Nephron (organoid): ENCODE data around the gene PGLYRP4.

ENCODE experiments used
- H3K27ac Mint-ChIP-seq, 3 experiments: 2 replicates each; pipeline ENCODE4 v1.8.0; 2020; ENCODE audit warnings: mixed read lengths in 3 of 3, mild to moderate bottlenecking in 2 of 3, moderate library complexity in 1 of 3
- H3K27me3 Mint-ChIP-seq: 2 replicates; pipeline ENCODE4 v1.8.0; 2021; ENCODE audit warnings: low read depth, mild to moderate bottlenecking, moderate library complexity, mixed read lengths
- H3K36me3 Mint-ChIP-seq: 2 replicates; pipeline ENCODE4 v1.8.0; 2020; ENCODE audit warnings: low read depth, mixed read lengths
- H3K4me1 Mint-ChIP-seq: 2 replicates; pipeline ENCODE4 v1.8.0; 2020; ENCODE audit warnings: mixed read lengths
- H3K4me3 Mint-ChIP-seq, 3 experiments: 2 replicates each; pipeline ENCODE4 v1.8.0; 2020; ENCODE audit warnings: mild to moderate bottlenecking in 3 of 3, mixed read lengths in 3 of 3, moderate library complexity in 2 of 3
- H3K9me3 Mint-ChIP-seq: 2 replicates; pipeline ENCODE4 v1.8.0; 2020; ENCODE audit warnings: mixed read lengths
- TF ChIP-seq, protein P1 (sequence below), 3 experiments: fragments of 200-600 bp; sonication (generic); IDR thresholded peaks; one replicate each; pipeline ENCODE4 v1.5.0; 2021; ENCODE audit warnings: antibody characterized with exemption in 3 of 3; ENCODE audit not compliant: unreplicated experiment in 3 of 3

Gene PGLYRP4

DNA sequence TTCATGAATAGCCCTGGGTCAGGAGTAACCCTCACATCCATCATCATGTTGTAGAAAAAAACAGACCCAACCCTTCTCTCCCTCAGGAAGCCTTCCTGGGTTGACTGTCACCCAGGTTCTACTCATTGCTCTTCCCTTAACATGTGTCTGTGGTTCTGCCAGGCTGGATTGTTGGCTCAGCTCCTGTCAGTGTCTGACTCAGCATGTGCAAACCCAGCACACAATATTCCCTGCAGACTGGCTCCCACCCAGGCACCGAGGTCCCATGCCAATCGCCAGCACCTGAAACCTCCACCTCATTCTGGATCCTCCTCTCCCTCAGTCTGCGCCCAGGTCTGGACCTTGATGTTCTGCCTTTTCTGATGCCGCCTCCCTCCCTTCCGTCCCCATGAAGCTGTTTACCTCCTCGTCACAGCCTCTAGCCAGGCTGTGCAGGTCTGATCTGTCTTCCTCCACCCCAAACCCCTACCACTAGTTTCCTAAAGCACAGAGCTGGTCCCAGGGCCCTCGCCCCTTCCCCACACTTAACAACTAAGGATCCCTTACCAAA, 46.6 kb upstream of the PGLYRP4 start:
- Mint-ChIP-seq H3K4me1 (no peaks in the 10 kb centered on the region), H3K27me3 (peaks cover 48% of the 10 kb centered on the region)

DNA sequence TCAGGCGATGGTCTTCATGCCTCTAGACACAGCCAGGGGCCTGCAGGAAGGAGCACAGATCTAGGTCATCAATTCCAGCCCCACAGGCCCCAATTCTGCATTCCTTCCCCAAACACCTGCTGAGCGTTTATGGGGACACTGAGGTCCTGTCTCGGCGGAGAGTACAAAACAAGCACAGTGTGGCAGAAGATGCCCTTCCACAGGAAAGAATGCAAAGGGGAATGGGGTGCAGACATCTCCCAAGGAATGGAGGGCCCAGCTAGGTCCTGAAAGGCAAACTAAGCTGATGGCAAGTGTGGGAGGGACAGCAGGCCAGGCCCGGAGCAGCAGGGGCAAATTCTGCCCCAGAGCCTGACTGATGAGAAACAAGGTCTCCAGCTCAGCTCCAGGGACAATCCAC, 45.8 kb upstream of the PGLYRP4 start:
- TF ChIP-seq, protein P1, sequence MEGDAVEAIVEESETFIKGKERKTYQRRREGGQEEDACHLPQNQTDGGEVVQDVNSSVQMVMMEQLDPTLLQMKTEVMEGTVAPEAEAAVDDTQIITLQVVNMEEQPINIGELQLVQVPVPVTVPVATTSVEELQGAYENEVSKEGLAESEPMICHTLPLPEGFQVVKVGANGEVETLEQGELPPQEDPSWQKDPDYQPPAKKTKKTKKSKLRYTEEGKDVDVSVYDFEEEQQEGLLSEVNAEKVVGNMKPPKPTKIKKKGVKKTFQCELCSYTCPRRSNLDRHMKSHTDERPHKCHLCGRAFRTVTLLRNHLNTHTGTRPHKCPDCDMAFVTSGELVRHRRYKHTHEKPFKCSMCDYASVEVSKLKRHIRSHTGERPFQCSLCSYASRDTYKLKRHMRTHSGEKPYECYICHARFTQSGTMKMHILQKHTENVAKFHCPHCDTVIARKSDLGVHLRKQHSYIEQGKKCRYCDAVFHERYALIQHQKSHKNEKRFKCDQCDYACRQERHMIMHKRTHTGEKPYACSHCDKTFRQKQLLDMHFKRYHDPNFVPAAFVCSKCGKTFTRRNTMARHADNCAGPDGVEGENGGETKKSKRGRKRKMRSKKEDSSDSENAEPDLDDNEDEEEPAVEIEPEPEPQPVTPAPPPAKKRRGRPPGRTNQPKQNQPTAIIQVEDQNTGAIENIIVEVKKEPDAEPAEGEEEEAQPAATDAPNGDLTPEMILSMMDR (IDR thresholded peaks at IDR 0.05; ENCODE audit: unreplicated experiment in 3 of 3), result no peak
- H3K4me3 Mint-ChIP-seq, result no peak overlapping the region
- peaks cover 42% of the 10 kb centered on the region for H3K27me3 Mint-ChIP-seq
- no peaks in the 10 kb centered on the region for H3K9me3 Mint-ChIP-seq
- no peak overlapping the region for H3K27ac Mint-ChIP-seq
- H3K36me3 Mint-ChIP-seq, result no peaks in the 10 kb centered on the region
- no peaks in the 10 kb centered on the region for H3K4me1 Mint-ChIP-seq

More for the DNA sequence above, 46.6 kb upstream of the PGLYRP4 start:
- TF ChIP-seq, protein P1 (IDR thresholded peaks at IDR 0.05; ENCODE audit: unreplicated experiment in 3 of 3), result no peak
- no peak overlapping the region for H3K27ac Mint-ChIP-seq
- H3K9me3 Mint-ChIP-seq, result no peaks in the 10 kb centered on the region
- no peaks in the 10 kb centered on the region for H3K36me3 Mint-ChIP-seq
- no peak overlapping the region for H3K4me3 Mint-ChIP-seq

DNA sequence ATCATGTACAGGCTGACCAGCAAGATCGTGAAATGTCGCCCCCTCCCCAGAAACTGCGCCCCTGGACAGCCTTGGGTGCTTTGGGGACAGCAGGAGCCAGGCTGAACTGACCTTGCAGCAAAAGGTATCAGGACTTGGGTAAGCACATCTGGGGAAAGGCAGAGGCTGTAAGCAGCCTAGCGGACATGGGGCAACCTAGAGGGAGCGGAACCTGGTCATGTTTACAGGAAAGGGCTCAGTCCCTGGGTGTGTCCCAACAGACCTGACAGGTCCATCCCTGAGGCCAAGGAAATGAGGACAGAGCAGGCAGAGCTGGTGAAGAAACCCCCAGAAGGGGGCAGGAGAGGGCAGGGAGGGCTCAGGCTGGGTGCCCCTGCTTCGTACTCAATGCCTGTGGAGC, 45.3 kb upstream of the PGLYRP4 start:
- no peaks in the 10 kb centered on the region for H3K9me3 Mint-ChIP-seq
- H3K4me1 Mint-ChIP-seq, result no peaks in the 10 kb centered on the region
- no peak overlapping the region for H3K4me3 Mint-ChIP-seq
- TF ChIP-seq, protein P1 (IDR thresholded peaks at IDR 0.05; ENCODE audit: unreplicated experiment in 3 of 3), result no peak
- no peak overlapping the region for H3K27ac Mint-ChIP-seq
- H3K36me3 Mint-ChIP-seq, result no peaks in the 10 kb centered on the region
- H3K27me3 Mint-ChIP-seq, result peaks cover 39% of the 10 kb centered on the region

GRCh38 chr1:153392822-153393221, 44.2 kb upstream of the PGLYRP4 start:
- Mint-ChIP-seq H3K27me3 (peaks cover 43% of the 10 kb centered on the region), H3K27ac (no peak overlapping the region), H3K4me1 (no peaks in the 10 kb centered on the region), H3K4me3 (no peak overlapping the region), H3K9me3 (no peaks in the 10 kb centered on the region), H3K36me3 (no peaks in the 10 kb centered on the region)
- TF ChIP-seq, protein P1 (IDR thresholded peaks at IDR 0.05; ENCODE audit: unreplicated experiment in 3 of 3), result no peak

DNA sequence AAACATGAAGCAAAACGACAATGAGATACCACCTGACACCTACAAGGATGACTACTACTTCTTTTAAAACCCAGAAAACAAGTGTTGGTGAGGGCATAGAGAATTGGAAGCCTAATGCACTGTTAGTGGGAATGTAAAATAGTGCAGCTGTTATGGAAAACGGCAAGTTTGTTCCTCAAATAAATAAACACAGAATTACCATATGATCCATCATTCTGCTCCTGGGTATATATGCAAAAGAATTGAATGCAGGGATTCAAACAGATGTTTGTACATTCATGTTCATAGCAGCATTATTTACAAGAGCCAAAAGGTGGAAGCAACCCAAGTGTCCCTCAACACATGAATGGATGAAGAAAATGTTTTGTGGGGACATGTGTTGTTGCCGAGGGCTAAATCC, 43.6 kb upstream of the PGLYRP4 start:
- Mint-ChIP-seq H3K4me3 (no peak overlapping the region), H3K27me3 (peaks cover 45% of the 10 kb centered on the region), H3K36me3 (no peaks in the 10 kb centered on the region), H3K9me3 (no peaks in the 10 kb centered on the region), H3K4me1 (no peaks in the 10 kb centered on the region), H3K27ac (no peak overlapping the region)
- TF ChIP-seq, protein P1 (IDR thresholded peaks at IDR 0.05; ENCODE audit: unreplicated experiment in 3 of 3), result no peak

DNA sequence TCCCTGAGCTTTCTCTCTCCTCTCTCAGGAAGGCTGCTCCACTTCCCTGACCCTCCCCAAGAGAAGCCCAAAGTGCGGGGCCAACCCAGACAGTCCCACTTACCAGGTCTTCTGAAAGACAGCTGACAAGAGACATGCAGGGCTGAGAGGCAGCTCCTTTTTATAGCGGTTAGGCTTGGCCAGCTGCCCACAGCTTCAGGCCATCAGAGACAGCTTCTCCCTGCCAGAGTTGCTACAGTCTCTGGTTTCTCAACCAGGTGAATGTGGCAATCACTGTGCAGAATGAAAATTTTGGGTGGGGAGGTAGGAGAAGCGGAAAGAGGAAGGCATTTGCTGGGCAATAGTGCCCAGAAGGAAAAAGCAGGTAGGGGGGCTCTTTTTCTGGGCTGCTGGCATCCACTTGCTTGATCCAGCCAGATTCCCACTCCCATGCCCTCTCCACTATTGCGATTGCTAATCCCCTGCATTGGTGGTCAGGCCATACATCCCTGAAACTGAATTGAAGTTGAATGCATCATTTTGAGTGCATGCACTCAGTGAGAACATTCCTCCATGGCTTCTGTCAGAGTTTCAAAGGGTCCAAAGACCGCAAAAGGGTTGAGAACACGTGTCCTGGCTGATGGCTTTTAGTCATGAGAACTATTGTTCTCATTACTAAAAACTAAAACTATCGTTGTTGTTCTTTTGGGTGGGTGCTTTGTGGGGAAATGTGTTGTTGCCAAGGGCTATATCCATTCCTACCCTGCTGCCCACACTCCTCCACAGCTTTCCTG, 42.5 kb upstream of the PGLYRP4 start, which contains the start of gene S100A8:
Gene S100A8 (minus strand): TSS at position 136 of the 773 bp plus-strand sequence. CDS start 538 bp downstream, outside the sequence.
- no peaks in the 10 kb centered on the region for H3K4me1 Mint-ChIP-seq
- H3K36me3 Mint-ChIP-seq, result no peaks in the 10 kb centered on the region
- TF ChIP-seq, protein P1 (IDR thresholded peaks at IDR 0.05; ENCODE audit: unreplicated experiment in 3 of 3), result no peak
- H3K27ac Mint-ChIP-seq, result no peak within 1 kb of the TSS
- peaks cover 47% of the 10 kb centered on the region for H3K27me3 Mint-ChIP-seq
- no peaks in the 10 kb centered on the region for H3K9me3 Mint-ChIP-seq
- H3K4me3 Mint-ChIP-seq, result no peak within 1 kb of the TSS
